Islet precursor cell (in vitro differentiated cells): ENCODE results near the gene SPAG6.

Experiments used
- DNase-seq: peaks from one replicate; pipeline ENCODE4 v3.0.0-alpha.2; 2018

The SPAG6 gene

DNA sequence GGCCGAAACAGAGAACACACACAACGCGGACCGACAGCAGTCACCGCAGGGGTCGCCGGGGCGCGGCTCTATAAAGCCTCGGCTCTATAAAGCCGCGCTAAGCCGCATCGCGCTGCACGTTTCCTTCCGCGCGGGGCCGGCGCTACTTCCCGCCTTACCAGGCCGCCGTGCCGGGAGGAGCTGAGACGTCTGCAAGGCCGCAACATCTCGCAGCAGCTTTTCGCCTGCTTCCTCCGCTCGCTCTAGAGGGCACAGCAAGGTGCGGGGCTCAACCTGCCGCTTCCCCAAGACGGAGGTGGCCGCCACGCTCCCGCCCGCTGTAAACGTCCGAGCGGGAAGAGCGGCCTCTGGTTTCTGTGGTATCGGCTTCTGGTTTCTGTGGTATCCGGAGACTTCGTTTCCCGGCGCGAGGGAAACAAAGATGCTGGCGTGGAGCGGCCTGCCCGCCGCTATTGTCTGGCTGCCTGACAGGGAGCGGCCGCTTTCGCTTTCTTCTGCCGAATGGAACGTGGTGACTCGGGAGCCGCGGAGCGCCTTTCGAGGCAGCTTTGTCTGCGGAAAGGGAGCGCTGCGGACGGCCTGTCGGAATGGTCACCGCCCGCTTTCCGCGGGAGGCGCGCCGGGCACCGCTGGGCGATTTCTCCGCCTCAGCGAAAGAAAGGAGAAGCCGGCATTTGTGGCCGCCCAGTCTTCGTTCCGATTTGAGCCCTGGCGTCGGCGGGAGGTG lies 91.8 kb downstream of the SPAG6 start:
- peak; percentile 90 for DNase-seq

DNA sequence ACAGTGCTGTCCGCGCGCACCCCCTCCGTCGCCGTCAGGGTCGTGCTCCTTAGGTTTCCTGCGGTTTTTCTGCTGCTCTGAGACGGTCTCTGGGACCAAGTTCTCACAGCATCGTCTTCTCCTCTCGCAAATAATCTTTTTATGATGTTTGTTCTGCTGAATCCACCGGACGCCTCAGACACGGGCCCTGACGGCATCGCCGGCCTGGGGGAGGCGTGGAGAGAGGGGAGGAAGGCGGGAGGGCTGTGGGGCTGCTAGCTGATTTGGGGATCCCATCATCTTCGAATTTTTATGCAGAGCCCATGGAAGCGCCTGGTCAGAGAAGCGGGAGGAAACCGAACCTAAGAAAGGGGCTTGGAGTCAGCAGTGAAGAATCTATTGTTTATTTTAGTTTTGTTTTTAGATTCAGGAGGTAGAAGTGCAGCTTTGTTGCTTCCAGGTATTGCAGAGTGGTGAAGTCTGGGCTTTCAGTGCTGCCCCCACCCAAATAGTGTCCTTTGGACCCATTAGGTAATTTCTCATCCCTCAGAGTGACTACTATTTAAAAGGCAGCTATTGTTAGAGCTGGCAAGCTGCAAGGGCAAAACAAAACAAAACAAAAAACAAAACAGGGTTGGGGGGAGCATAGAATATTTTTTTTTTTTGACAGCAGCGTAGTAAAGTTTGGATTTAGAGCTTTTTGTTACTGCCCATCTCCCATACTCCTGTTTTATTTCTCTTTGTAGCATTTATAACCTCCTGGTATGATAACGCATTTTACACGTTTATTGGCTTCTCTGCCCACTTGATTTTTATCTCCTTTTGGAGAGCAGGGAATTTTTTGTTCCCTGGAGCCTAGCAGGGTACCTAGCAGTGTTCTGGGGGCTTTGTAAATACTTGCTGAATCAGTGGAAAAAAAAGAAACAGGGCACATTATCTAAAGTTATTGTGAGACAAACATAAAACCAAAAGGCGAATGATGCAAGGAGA lies 92.6 kb downstream of the SPAG6 start:
- DNase-seq = no peak

DNA sequence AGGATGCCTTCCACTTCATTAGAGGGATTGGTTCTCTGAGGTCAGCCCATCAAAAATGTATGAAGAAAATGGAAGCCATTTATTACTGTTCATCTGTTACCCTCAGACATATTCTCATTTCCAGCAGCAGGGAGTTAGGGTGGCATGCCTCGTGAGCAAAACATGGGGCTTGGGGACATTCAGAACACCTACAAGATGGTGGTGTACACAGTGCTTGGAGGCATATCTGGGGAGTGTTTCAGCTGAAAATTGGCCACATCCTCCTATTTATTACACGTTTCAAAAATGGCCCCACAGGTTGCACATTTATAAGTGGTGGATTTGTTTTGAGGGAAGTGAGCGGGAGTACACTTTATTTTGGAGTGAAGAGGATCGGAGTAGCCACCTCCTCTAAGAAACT lies 93.4 kb downstream of the SPAG6 start:
- no peak for DNase-seq

DNA sequence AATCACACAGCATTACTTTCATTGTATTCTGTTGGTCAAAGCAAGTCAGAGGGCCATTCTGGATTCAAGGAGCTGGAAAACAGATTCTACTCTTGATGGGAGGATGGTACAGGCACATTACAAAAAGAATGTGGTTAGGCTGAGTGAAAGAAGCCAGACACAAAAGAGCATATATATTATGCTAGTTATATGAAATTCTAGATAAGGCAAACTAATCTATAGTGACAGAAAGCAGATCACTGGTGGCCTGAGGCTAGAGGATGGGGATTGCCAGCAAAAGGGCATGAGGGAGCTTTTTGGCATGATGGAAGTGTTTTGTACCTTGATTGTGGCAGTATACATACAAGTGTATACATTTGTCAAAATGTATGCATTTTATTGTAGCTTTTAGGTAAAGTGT lies 96.8 kb downstream of the SPAG6 start:
- DNase-seq = no peak

DNA sequence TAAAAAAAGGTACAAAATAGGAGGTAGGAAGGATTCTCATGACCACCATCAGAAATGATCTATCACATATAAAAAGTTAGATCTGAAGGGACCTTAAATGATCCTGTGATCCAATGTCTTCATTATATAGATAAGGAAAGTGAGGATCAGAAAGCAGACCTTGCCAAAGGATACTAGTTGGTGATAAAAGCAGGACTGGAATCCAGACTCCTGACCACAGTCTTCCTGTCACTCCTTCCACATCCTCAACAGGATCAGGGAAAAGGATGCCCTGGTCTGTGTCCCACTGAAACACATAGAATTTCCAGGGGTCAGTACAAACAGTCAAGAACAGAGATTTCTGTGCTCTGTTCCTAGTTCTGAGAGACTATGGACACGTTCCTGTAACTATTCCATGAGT lies 97.2 kb downstream of the SPAG6 start:
- DNase-seq = no peak

DNA sequence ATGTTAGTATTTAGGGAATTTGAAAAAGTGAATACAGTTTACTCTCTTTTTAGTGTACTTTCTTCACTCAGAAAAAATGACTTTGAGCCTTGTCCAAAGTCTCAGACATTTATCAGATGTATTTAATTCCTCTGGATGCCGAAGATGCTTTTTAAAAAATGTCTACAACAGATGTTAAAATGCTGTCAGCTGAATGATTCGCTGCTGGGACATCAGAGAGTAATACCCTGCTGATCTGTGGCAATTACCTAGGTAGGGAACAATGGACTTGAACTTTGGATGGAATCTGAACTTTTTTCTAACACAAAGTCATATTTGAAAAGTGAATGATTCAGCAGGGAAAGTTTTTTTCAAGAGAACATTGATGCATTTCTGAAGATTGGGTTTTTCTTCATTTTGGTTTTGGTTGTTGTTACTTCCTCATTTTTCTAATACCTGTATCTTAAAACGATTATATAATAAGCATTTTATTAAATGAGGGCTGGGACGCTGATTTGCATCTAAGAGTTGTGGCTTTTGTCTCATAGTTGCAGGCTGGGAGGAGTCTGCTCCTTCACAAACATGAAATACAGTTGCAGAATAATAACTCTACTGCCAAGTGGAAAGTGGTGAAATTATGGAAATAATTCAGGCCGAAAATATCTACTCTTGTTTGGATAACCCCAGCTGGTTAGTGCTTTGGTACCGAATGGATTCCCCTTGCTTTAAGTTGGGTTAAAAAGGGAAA lies 98.0 kb downstream of the SPAG6 start:
- DNase-seq = no peak

DNA sequence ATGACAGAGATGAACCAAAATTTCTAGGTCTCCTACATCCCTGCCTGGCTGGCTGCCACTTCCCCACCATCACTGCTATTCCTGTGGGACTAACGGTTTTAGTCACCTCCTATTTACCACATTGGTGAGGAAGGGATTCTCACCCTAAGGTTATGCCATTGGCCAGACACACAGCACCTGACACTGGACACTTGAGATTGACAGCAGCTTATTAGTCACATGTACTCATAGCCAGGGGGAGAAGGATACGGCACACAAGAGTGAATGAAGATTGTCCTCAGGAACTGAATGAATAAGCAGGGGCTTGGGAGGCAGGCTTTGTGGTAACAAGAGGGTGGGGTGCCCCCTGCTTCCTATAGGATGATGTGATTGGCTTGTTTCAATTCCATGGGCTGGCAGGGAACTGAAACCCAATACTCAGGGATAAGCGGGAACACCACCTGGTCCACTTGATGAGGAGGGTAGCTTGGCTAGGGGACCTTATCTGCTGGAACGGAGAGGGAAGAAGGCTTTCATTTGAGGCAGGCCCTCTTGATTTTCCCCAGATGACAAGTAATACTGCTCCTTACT lies 99.0 kb downstream of the SPAG6 start:
- DNase-seq = no peak

DNA sequence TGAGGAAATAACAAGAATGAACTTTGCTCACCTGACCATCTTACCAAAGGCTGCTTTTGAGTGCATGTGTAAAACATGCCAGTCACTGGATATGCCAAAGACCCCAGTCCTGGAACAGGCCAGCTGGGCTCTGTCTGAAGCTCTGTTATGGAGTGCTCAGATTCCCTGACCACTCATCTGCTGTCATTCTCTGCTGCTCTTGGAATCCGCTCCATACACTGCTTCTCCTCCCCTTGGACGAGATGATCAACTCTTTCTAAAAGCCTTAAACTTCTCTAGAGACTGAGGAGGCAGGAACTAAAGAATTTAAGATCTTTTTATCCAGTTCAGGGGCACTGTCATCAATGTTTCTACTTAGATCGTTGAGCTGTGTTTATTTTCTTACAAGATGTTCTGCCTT lies 100.2 kb downstream of the SPAG6 start:
- no peak for DNase-seq

DNA sequence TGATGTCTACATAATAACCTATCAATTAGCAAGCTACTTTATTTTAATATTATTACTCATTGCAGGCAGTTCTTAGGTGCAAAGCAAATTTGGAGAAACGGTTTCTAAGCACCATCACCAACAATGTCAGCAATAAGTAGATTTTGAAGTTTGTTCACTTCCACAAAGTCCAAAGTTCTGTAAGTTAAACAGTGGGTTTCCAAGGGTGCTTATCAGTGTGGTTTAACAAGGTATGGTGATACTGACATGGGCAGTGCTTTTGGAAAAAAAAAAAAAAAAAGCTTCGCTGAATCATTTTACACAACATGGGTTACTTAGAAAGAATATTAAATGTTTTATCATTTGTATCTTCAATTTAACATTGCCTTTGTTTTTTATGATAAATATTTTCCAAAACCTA lies 101.8 kb downstream of the SPAG6 start:
- DNase-seq = no peak

DNA sequence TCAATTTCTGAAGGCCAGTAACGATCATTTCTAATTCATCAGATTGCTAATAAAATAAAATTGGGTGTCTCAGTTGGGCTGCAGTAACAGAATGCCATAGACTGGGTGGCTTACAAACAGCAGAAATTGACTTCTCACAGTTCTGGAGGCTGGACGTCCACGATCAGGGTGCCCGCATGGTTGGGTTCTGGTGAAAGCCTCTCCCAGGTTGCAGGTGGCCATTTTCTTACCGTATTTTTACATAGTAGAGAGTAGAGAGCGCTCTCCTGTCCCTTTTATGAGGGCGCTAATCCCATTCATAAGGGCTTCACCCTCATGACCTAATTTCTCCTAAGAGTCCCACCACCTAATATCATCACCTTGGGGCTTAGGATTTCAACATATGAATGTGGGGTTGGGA lies 106.0 kb downstream of the SPAG6 start:
- no peak for DNase-seq

DNA sequence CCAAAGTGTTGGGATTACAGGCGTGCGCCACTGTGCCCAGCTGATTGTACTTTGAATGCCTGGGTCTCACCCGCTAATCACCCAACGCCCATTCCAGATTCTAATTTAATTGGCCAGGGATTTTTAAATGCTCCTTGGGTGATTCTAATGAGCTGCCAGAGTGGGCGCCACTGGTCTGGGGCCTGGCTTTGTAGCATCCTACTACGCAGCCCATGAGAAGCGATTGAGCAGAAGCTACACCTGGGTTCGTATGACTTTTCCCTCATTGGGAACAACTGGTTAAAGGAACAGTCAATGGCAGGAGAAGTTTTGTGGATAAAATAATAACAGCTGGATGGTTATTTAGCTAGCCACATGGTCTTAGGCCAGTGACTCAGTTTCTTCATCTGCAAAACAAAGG lies 108.0 kb downstream of the SPAG6 start:
- no peak for DNase-seq

DNA sequence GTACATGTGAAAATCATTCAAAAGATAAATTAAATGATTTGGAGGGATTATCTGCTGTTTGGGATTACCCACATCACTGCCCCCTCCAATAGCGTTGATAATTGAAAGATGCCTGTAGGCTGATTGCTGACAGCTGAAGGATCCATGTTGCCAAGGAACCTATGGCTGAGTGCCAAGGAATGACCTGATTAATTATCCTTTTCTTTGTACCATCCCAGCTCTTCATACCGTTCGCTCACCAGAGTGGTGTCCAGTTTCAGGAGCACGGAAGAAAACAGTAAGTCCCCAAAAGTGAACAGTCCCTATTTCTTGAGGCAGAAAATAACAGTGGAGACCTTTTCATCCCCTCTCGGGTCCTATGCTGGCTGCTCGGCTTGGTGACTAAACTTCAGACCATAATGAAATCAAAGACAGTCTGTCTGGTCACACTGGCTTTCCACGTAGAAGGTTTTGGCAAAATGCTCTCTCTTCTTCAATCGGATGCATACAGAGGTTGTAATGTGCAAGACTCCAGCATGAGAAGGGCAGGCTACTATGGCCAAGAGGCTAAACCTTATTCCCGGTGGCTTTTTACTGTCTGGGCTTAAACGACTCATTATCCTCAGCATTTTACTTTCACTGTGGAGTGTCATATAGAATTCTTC lies 108.8 kb downstream of the SPAG6 start:
- DNase-seq = no peak

DNA sequence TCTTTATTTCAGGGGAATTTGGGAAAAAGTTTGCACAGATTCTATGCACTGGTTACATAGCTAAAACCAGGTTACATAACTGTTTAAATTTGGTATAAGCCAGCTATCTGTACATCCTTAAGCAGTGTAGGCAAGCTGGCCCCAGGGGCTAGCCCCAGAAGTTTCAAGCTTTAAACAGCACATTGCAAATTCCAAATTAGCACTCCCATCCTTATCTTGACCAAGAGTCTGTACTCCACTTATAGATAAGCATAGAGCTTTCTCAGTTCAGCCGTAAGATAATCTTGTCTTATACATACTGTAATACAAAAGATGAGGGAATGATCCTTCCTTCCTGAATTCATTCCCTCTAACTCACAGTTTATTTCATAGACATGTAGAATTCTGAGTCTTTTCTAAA lies 109.3 kb downstream of the SPAG6 start:
- DNase-seq = no peak

DNA sequence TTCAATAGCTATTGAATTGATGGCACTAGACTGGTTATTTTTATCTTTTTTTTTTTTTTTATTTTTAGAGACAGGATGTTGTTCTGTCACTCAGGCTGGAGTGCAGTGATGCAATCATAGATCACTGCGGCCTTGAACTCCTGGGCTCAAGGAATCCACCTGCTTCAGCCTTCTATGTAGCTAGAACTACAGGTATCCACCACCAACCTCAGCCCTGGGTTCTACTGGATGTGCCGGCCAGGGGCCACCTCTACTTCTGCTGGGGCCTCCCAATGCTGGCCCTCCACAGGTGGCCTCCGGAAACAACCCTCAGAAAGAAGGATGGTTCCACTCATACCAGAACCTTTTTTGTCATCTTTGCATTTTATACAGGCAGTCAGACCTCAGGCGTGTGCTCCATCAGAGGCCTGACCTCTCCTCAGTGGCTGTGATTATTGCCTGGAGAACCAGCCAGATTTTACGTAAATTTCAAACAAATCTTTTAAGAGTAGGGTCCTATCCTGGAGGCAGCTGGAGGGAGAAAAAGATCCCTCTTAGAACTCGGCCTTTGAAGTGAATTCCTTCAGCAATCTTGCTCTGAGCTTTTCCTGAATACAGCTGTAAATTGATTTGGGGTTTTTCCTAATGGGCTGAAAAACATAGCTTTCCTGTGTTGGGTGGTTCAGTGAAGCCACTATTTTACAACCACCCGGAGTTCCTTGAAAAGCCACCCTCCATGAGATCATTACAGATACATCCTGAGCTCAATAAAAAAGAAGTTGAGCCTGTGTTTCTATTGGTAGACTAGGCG lies 110.0 kb downstream of the SPAG6 start:
- DNase-seq = no peak

DNA sequence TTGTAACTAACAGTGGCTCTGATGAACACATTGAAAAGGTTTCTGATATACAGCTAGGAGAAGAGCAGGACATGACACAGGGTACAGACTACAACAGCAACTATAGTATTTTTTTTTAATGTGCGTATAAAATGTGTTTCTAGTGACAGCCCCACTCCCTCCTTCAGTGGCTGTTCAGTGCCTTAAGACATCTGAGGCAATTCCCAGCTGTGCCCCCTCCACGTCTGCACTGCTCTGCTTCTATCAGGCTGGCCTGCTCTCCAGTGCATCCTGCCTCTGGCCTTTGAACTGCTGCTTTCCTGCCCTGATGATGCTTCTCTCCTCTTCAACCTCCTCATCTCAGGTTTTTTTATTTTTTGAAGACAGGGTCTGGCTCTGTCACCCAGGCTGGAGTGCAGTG lies 111.2 kb downstream of the SPAG6 start:
- no peak for DNase-seq

DNA sequence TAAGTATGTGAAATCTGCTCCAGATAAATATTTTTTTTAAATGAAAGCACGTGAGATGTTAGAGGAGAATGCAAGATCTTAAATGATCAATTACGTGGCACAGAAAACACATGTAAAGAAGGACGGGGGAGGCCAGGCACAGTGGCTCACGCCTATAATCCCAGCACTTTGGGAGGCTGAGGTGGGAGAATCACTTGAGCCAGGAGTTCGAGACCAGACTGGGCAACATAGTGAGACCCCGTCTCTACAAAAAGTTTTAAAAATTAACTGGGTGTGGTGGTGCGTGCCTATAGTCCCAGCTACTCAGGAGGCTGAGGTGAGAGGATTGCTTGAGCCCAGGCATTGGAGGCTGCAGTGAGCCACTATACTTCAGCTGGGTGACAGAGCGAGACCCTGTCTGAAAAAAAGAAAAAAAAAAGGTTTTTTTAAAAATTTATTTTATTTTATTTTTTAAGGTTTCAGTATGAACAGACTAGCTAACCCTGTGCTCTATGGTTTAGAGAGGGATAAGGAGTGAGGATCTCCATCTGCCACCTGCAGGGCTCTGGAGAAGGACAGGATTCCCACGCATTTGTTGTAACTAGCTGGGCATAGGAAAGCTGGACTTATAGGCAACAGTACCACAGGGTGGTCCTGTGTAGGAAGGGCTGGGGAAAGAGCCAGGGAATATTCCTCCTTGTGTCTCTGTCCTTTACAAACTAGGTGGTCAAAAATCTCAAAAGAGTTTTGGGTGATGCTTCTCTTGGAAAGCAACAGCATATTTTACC lies 113.2 kb downstream of the SPAG6 start:
- DNase-seq = no peak

DNA sequence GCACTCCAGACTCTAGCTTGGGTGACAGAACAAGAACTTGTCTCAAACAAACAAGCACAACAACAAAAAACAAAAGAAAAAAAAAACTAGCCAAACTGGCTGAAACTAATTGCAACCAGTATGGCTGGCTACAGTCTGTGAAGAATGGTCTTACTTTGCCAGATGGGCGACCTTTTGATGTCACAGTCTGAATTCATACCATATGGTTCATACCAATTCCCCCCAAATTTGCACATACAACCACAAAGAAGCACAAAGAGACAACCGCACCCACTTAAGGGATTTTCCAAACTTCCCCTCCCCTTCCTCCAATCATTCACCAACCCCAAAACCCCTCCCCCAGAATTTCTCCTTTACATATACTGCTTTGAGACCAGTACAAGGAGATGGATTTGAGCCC lies 114.2 kb downstream of the SPAG6 start:
- no peak for DNase-seq

DNA sequence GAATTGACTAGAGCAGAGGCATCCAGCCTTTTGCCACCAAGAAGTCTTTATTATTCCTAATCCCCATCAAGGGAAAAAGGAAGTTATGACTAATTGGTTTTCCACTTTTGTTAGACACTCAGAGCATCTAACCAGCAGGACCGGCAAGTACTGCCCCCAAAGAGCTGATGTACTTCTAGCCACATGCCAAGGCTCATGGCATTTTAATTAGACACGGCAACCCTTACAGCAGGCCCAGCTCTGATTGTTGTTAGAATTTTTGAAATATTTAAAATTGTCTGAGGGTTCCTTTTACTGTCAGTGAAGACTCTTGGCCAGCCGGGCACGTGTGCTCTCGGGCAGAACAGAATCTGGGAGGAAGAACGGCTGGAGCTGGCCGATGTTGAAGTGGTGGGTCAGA lies 114.8 kb downstream of the SPAG6 start:
- DNase-seq = no peak

DNA sequence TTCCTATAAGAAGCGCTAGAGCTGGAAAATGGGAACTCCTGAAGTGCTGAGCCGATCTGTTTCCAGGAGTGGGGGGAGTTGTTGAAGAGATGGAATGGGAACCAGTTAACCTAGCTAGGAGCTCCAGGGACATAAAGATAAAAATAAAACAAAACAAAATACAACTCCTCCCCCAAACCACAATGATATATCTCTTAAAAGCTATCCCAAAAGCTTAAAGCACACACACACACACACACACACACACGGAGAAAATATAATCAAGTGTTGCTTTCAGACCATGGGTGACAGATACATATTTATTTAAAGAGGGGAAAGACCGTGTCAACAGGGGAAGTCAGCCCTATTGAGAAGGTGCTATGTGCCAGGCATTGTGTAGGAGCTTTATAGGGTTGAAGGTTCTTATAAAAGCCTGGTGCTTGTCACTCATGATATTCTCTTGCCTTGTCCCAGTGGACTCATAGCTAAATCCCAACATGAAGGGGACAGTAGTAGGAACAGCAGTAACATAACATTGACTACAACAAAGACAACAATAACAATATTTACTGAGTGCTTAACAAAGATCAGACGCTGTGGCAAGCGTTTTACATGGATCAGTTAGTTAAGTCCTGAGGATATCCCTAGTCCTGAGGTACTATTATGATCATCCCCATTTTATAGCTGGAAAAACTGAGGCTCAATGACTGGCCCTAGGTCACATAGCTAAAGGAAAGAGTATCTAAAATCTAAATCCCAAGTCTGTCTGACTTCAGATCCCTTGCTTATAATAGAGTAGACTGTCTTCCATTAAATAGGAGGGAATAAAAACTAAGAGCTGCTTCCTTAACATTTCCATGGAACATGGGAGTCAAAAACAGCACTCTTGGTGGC lies 115.5 kb downstream of the SPAG6 start:
- no peak for DNase-seq

DNA sequence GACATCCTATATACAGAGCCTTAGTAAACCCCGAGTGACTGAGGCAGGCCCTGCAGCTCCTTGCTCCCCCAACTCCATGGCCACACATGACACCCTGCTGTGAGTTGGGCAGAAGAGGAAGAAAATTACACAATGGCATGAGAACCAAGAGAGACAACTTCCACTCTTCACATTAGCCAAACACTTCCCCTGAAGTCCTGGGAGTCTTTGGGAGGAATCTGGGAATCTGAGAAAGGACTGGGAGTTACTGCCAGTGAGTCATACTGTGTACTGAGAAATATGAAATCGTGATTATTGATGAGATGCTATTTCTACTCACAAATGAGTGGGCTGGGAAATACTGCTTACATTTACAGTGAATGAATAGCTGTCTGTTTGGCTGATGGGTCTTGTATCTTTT lies 116.6 kb downstream of the SPAG6 start:
- DNase-seq = no peak
